Peyer's patch (tissue), 4 donors: ENCODE measurements around the gene DDX10.

ENCODE experiments used
- CTCF ChIP-seq, 6 experiments: fragments of 450-650 bp in 4 of 6; fragments of 200-600 bp in 2 of 6; sonication (generic) in 1 of 6; IDR thresholded peaks; one replicate each; pipeline ENCODE4 v1.5.1; 2017 to 2019; ENCODE audit warnings: antibody characterized with exemption in 6 of 6, mild to moderate bottlenecking in 3 of 6, moderate library complexity in 1 of 6
- POLR2A ChIP-seq, 2 donors: fragments of 450-650 bp; IDR thresholded peaks; one replicate each; pipeline ENCODE4 v1.5.1; 2017; ENCODE audit warnings: antibody characterized with exemption in 2 of 2, mild to moderate bottlenecking in 2 of 2, moderate library complexity in 2 of 2

GRCh38 chr11:108786281-108786990 lies 121.6 kb downstream of the DDX10 start:
- TF ChIP-seq CTCF (IDR thresholded peaks at IDR 0.05): no peak
- TF ChIP-seq POLR2A (IDR thresholded peaks at IDR 0.05): no peak
